ENCODE results near the gene LEAP2. TPM values are rescaled to one million over a fixed set of nuclear protein-coding genes. Genes with fewer than 3 reads are reported as not detected.

Gene LEAP2
- total and polyA plus RNA-seq, 2 of the 4 experiments (the other 2 are of a cell fraction) = under 0.01 to 0.36 TPM

DNA sequence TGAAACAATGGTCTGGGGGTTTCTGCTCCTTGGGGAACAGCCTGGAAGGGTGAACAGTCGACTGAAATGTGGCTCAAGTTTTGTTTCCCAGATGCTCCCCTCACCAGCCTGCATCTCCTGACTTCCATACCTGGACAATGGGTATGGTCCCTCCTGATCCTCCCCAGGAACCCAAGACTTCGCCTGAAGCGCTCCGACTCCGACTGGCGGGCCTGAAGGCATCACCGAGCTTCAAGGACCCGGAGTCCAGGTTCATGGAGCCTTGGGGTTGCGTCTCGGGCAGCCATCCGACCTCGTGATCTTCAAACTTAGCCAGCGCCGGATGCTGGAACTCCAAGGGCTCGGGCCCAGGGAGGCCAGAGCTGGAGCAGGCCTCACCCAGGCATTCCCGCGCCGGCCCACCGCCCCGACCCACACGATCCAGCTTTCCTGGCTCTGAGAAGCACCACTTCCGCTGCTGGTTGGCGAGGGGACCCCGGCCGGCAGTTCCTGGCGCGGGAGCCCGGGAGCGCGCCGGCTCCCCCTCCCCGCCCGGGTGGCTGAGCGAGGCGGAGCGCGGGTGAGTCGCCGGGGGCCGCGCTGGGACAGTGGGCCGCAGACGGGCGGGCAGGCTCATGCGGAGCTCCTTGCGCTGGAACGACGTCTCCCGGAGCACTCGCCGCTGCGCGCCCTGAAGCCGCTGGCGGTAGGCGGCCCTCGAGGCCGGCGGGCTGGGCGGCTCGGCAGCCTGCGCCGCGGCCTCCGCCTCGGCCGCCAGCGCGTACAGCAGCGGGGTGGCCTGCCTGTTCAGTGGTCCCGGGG is 48.2 kb upstream of the LEAP2 start:
- no peak overlapping the region for H4K8ac ChIP-seq (ENCODE audit: low read depth in 2 of 2, low read length in 2 of 2)
- no peak overlapping the region for H4K5ac ChIP-seq (ENCODE audit: low read depth, low read length)
- ATAC-seq (ENCODE audit: low read depth) (no peak), DNase-seq (no peak)
- in situ Hi-C loops (cut with MboI; ENCODE audit: low sequenced_read_pairs) (no loop called here), dilution Hi-C loops (cut with HindIII; ENCODE audit: low sequenced_read_pairs, unreplicated experiment) (no loop called here), intact Hi-C loops (cut with micrococcal nuclease) (no loop called here)
- no peak overlapping the region for H3K18ac ChIP-seq (ENCODE audit: low read depth, low read length)
- no peak overlapping the region for H3K4me2 ChIP-seq (ENCODE audit: low read depth, low read length)
- ChIA-PET POLR2A (ENCODE audit: unreplicated experiment) (no interaction called here), CTCF (interaction anchor here (1.0 kb wide), 1 partner anchor 52 kb away, joined by 3 read pairs; no protein-coding TSS in a partner anchor)
- H3K9me3 ChIP-seq (ENCODE audit: control insufficient read depth, insufficient read depth, low read length) = no peaks in the 10 kb centered on the region
- peaks cover 10% of the 10 kb centered on the region; the same call in 1 of the 2 replicates for H3K4me1 ChIP-seq (ENCODE audit: control insufficient read depth, insufficient read depth, low read length)
- H3K4ac ChIP-seq (ENCODE audit: low read depth, low read length) = no peak overlapping the region
- H4K20me1 ChIP-seq (ENCODE audit: insufficient read depth, low read length) = no peaks in the 10 kb centered on the region
- H3K4me3 ChIP-seq (ENCODE audit: insufficient read depth, low read depth, low read length) = no peak overlapping the region
- TF ChIP-seq FOS (IDR thresholded peaks at IDR 0.05; ENCODE audit: low read depth, low read length) = no peak
- TF ChIP-seq CHD1 (IDR thresholded peaks at IDR 0.05; ENCODE audit: low read depth, low read length) = no peak
- TF ChIP-seq, protein P1, sequence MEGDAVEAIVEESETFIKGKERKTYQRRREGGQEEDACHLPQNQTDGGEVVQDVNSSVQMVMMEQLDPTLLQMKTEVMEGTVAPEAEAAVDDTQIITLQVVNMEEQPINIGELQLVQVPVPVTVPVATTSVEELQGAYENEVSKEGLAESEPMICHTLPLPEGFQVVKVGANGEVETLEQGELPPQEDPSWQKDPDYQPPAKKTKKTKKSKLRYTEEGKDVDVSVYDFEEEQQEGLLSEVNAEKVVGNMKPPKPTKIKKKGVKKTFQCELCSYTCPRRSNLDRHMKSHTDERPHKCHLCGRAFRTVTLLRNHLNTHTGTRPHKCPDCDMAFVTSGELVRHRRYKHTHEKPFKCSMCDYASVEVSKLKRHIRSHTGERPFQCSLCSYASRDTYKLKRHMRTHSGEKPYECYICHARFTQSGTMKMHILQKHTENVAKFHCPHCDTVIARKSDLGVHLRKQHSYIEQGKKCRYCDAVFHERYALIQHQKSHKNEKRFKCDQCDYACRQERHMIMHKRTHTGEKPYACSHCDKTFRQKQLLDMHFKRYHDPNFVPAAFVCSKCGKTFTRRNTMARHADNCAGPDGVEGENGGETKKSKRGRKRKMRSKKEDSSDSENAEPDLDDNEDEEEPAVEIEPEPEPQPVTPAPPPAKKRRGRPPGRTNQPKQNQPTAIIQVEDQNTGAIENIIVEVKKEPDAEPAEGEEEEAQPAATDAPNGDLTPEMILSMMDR (conservative IDR thresholded peaks at IDR 0.05; ENCODE audit: low read depth, low read length) = no peak
- TF ChIP-seq MAZ (IDR thresholded peaks at IDR 0.05; ENCODE audit: borderline replicate concordance, low read depth, low read length) = no peak
- no peak for TF ChIP-seq SMC3 (IDR thresholded peaks at IDR 0.05; ENCODE audit: low read depth, low read length)
- TF ChIP-seq RAD21 (IDR thresholded peaks at IDR 0.05; ENCODE audit: low read length) = no peak
- no peak for TF ChIP-seq RCOR1 (IDR thresholded peaks at IDR 0.05; ENCODE audit: insufficient replicate concordance, low read length)
- no peak for TF ChIP-seq POLR2A (IDR thresholded peaks at IDR 0.05; ENCODE audit: low read depth, low read length)
- no peak overlapping the region for H2AFZ ChIP-seq (replicated peaks; ENCODE audit: low read length, poor library complexity)
- H2BK120ac ChIP-seq (ENCODE audit: low read depth, low read length) = no peak overlapping the region
- peaks cover 6% of the 10 kb centered on the region; the same call in 1 of the 2 replicates for H3K36me3 ChIP-seq (ENCODE audit: control insufficient read depth, insufficient read depth, low read length)
- no peak overlapping the region for H2BK5ac ChIP-seq (ENCODE audit: low read depth, low read length, poor library complexity, severe bottlenecking)
- peaks cover 13 to 32% of the 10 kb centered on the region in 2 experiments; a peak in 3 of 4 replicates for H3K79me1 ChIP-seq (ENCODE audit: low read depth in 1 of 2, low read length in 2 of 2)
- H3K27me3 ChIP-seq (ENCODE audit: control insufficient read depth, insufficient read depth, low read length) = no peaks in the 10 kb centered on the region
- no peak overlapping the region for H2AK5ac ChIP-seq (ENCODE audit: low read depth, low read length)
- H2AK9ac ChIP-seq (replicated peaks; ENCODE audit: low read depth, low read length, poor library complexity) = no peak overlapping the region
- 78% methylated on average over 51 of the region's 71 CpGs; no CpG with 5 or more reads in 1 of the 2 experiments for whole genome bisulfite sequencing, 2 experiments (ENCODE audit: extremely low coverage in 2 of 2, insufficient read length in 1 of 2)
- H4K91ac ChIP-seq (ENCODE audit: insufficient read depth, low read depth, low read length) = no peak overlapping the region
- no peak overlapping the region for H3K27ac ChIP-seq (ENCODE audit: insufficient read depth, low read length)
- H3K14ac ChIP-seq (replicated peaks; ENCODE audit: low read depth, low read length) = no peak overlapping the region
- no peak overlapping the region for H2BK15ac ChIP-seq (ENCODE audit: low read depth, low read length)
- no TSS peak for BruUV-seq (replicated peaks)
- H3K56ac ChIP-seq (ENCODE audit: extremely low read depth, insufficient read depth, low read length) = no peak overlapping the region
- H3K9me1 ChIP-seq (ENCODE audit: insufficient read depth, low read length) = no peaks in the 10 kb centered on the region
- H3K23ac ChIP-seq (ENCODE audit: low read depth, low read length) = no peak overlapping the region
- no peak overlapping the region for H3K9ac ChIP-seq (ENCODE audit: low read depth, low read length)
- H2BK20ac ChIP-seq (ENCODE audit: low read depth, low read length) = no peak overlapping the region
